Loucy (cell line): ENCODE data around the gene VTN.

Experiments
- H2AFZ ChIP-seq: fragments of 200-600 bp; sonication (generic); 2 replicates; pipeline ENCODE4 v1.6.0; 2016; ENCODE audit warnings: antibody characterized with exemption, mild to moderate bottlenecking, low read length, moderate library complexity
- H3F3A ChIP-seq: fragments of 200-600 bp; 2 replicates; pipeline ENCODE4 v1.6.0; 2016; ENCODE audit warnings: antibody characterized with exemption, low read depth, mild to moderate bottlenecking
- H3K27me3 ChIP-seq: fragments of 200-600 bp; sonication (generic); 2 replicates; pipeline ENCODE4 v1.6.1; 2014; ENCODE audit warnings: low read length, mild to moderate bottlenecking; ENCODE audit not compliant: insufficient read depth, poor library complexity, severe bottlenecking
- H3K36me3 ChIP-seq: fragments of 200-600 bp; sonication (generic); 2 replicates; pipeline ENCODE4 v1.6.1; 2016; ENCODE audit warnings: low read length; ENCODE audit not compliant: insufficient read depth
- H3K4me1 ChIP-seq: fragments of 200-600 bp; sonication (generic); 2 replicates; pipeline ENCODE4 v1.5.1; 2014; ENCODE audit warnings: low read length, mild to moderate bottlenecking; ENCODE audit not compliant: insufficient read depth, poor library complexity, severe bottlenecking
- H3K4me2 ChIP-seq: fragments of 200-600 bp; sonication (generic); 2 replicates; pipeline ENCODE4 v1.6.0; 2014; ENCODE audit warnings: antibody characterized with exemption, low read length, low read depth, mild to moderate bottlenecking; ENCODE audit not compliant: poor library complexity, severe bottlenecking
- H3K4me3 ChIP-seq: fragments of 200-600 bp; sonication (generic); 2 replicates; pipeline ENCODE4 v1.5.1; 2014; ENCODE audit warnings: low read length, mild to moderate bottlenecking, mixed read lengths; ENCODE audit not compliant: poor library complexity, severe bottlenecking
- H3K79me2 ChIP-seq: fragments of 200-600 bp; sonication (generic); 2 replicates; pipeline ENCODE4 v1.6.1; 2014; ENCODE audit warnings: low read length; ENCODE audit not compliant: insufficient read depth
- H3K9ac ChIP-seq: fragments of 200-600 bp; sonication (generic); 2 replicates; pipeline ENCODE4 v1.6.0; 2014; ENCODE audit warnings: mild to moderate bottlenecking, low read depth, low read length, moderate library complexity; ENCODE audit not compliant: poor library complexity, severe bottlenecking
- H3K9me2 ChIP-seq: fragments of 200-600 bp; sonication (generic); replicated peaks from 2 replicates; pipeline ENCODE4 v1.6.1; 2016; ENCODE audit warnings: low read depth, low read length, mixed read lengths
- H3K9me3 ChIP-seq: fragments of 200-600 bp; sonication (generic); 2 replicates; pipeline ENCODE4 v1.6.1; 2014; ENCODE audit warnings: mild to moderate bottlenecking, antibody characterized with exemption, low read length, low read depth; ENCODE audit not compliant: insufficient read depth
- H4K20me1 ChIP-seq: fragments of 200-600 bp; sonication (generic); 2 replicates; pipeline ENCODE4 v1.6.0; 2014; ENCODE audit warnings: antibody characterized with exemption, low read length, mild to moderate bottlenecking; ENCODE audit not compliant: insufficient read depth, poor library complexity, severe bottlenecking
- EZH2phosphoT487 ChIP-seq: fragments of 200-600 bp; IDR thresholded peaks from 2 replicates; pipeline ENCODE4 v1.6.1; 2018; ENCODE audit warnings: antibody characterized with exemption, mild to moderate bottlenecking, moderate library complexity, borderline replicate concordance
- TF ChIP-seq, protein P1 (sequence below): fragments of 200-600 bp; sonication (generic); conservative IDR thresholded peaks from 2 replicates; pipeline ENCODE4 v1.5.1; 2014; ENCODE audit warnings: mild to moderate bottlenecking, antibody characterized with exemption, low read length

The VTN gene

DNA sequence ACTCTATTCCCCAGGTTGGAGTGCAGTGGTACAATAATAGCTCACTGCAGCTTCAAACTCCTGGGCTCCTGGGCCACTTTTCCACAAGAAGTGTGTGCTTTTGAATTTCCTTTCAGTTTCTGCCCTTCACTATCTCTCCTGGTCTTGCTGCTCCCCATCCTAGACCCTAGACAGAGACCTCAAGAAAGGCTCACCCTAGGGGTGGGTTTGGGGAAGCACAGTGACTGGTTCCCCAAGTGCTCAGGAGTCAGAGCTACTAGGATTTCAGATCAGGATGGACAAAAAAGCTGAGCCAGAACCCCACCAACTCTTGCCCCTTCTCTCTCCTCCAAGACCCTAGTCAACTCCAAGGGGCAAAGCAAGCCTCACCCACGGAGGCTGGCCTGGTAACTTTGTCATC is 3.5 kb downstream of the VTN start:
- Histone ChIP-seq H4K20me1 (no peaks in the 10 kb centered on the region), H2AFZ (no peak overlapping the region), H3K36me3 (peaks cover 2% of the 10 kb centered on the region; the same call in 1 of the 2 replicates), H3F3A (0 out of 2 replicates have a peak, but pooled peaks cover 2% of the 10 kb centered on the region), H3K9me3 (no peaks in the 10 kb centered on the region), H3K9ac (no peak overlapping the region), H3K4me1 (no peaks in the 10 kb centered on the region), H3K79me2 (no peaks in the 10 kb centered on the region), H3K9me2 (no peaks in the 10 kb centered on the region), H3K4me2 (no peak overlapping the region), H3K4me3 (no peak overlapping the region), H3K27me3 (no peaks in the 10 kb centered on the region)
- TF ChIP-seq EZH2phosphoT487 = no peak
- TF ChIP-seq, protein P1, sequence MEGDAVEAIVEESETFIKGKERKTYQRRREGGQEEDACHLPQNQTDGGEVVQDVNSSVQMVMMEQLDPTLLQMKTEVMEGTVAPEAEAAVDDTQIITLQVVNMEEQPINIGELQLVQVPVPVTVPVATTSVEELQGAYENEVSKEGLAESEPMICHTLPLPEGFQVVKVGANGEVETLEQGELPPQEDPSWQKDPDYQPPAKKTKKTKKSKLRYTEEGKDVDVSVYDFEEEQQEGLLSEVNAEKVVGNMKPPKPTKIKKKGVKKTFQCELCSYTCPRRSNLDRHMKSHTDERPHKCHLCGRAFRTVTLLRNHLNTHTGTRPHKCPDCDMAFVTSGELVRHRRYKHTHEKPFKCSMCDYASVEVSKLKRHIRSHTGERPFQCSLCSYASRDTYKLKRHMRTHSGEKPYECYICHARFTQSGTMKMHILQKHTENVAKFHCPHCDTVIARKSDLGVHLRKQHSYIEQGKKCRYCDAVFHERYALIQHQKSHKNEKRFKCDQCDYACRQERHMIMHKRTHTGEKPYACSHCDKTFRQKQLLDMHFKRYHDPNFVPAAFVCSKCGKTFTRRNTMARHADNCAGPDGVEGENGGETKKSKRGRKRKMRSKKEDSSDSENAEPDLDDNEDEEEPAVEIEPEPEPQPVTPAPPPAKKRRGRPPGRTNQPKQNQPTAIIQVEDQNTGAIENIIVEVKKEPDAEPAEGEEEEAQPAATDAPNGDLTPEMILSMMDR = peak; percentile 31; the same call in 1 of the 2 replicates

DNA sequence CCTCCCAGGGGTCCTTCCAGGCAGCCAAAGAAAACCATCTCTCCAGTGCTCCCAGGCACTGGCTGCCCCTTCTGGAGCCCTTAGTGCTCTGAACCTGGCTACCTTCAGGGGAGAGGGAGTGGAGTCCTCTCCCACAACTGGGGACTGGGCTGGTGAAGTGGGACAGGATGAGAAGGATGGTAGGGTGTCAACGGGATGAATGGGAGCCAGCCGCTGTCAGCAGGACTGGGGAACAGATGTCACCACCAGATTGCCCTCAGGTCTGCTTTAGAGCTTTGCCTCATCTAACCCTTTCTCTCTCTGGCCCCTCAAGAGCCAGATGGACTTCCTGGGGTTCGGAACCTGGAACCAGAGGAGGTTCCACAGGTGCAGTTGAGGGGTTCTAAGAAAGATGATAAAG is 4.6 kb downstream of the VTN start:
- H3K4me3 ChIP-seq = no peak overlapping the region
- H3F3A ChIP-seq = 0 out of 2 replicates have a peak, but pooled peaks cover under 1% of the 10 kb centered on the region
- no peaks in the 10 kb centered on the region for H3K27me3 ChIP-seq
- H3K36me3 ChIP-seq = peaks cover 11% of the 10 kb centered on the region; the same call in 1 of the 2 replicates
- no peaks in the 10 kb centered on the region for H3K79me2 ChIP-seq
- TF ChIP-seq, protein P1 = no peak
- no peak for TF ChIP-seq EZH2phosphoT487
- no peak overlapping the region for H3K9ac ChIP-seq
- no peaks in the 10 kb centered on the region for H4K20me1 ChIP-seq
- no peaks in the 10 kb centered on the region for H3K9me3 ChIP-seq
- H3K4me1 ChIP-seq = no peaks in the 10 kb centered on the region
- no peak overlapping the region for H3K4me2 ChIP-seq
- no peak overlapping the region for H2AFZ ChIP-seq
- no peaks in the 10 kb centered on the region for H3K9me2 ChIP-seq

DNA sequence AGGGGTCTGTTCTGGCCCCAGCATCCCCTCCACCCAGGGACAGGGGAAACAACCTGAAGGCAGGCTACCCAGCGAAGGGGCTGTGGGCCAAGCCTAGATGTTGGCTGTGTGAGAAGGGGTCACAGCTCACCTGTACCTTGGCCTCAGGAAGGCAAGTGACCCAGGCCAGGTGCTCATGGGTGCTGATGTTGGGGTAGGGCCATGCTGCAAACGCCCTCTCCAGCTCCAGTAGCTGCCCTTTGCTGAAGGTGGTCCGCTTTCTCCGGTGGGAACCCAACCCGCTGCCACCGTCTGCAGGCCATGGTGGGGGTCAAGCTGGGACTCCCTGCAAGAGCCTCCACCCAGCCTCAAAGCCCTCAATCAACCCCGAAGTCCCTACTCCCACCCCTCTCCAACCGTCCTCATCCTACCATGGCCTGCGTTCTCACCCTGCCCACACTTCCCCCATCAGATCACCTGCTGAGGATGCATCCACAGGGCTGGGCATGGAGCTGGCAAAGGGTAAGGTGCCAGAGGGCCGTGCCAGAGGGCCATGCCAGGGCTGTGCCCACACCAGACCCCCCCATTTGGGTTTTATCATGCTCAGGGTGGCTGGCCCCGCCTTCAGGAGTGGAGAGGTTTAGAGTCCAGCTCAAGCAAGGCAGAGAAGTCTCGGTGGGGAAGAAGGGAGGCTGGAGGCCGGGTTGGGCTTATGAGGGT is 5.3 kb downstream of the VTN start, which contains the start of gene SEBOX:
Gene SEBOX, minus strand, starts transcription at position 535 of the 699 bp plus-strand sequence. Its CDS starts 48 bp downstream, at position 487.
- no peaks in the 10 kb centered on the region for H3K4me1 ChIP-seq
- no peak within 1 kb of the TSS for H3K4me2 ChIP-seq
- H3K79me2 ChIP-seq = no peaks in the 10 kb centered on the region

More for the DNA sequence above, 5.3 kb downstream of the VTN start, which contains the start of gene SEBOX:
- no peak within 1 kb of the TSS for H3K4me3 ChIP-seq
- no peaks in the 10 kb centered on the region for H3F3A ChIP-seq
- H3K9me3 ChIP-seq = no peaks in the 10 kb centered on the region
- TF ChIP-seq, protein P1 = no peak
- no peak for TF ChIP-seq EZH2phosphoT487
- H2AFZ ChIP-seq = no peak within 1 kb of the TSS
- H3K36me3 ChIP-seq = peaks cover 17% of the 10 kb centered on the region; the same call in 1 of the 2 replicates
- no peaks in the 10 kb centered on the region for H4K20me1 ChIP-seq
- no peaks in the 10 kb centered on the region for H3K9me2 ChIP-seq
- H3K9ac ChIP-seq = no peak within 1 kb of the TSS
- no peaks in the 10 kb centered on the region for H3K27me3 ChIP-seq
